Activated naive CD4-positive, alpha-beta T cell treated with anti-CD3 and anti-CD28 coated beads, Interleukin-2, amount 10 ng/mL, durations not matched to agents 7 days and 5 days (primary cell): ENCODE measurements around the gene CHD2.

ENCODE experiments used
- CTCF ChIA-PET: fragments of 350-600 bp; sonication (Branson Sonifier 250); formaldehyde crosslinking; loops from one replicate; lab custom pipeline; 2021; ENCODE audit warnings: antibody characterized with exemption; lab: Charles Lee
- DNase-seq: peaks from one replicate; pipeline ENCODE4 v3.0.0-alpha.2; 2020
- H3K27ac Mint-ChIP-seq: one replicate; pipeline ENCODE4 v1.8.0; 2021; ENCODE audit warnings: mild to moderate bottlenecking, moderate library complexity, mixed read lengths
- H3K27me3 Mint-ChIP-seq: one replicate; pipeline ENCODE4 v1.8.0; 2021; ENCODE audit warnings: mild to moderate bottlenecking, mixed read lengths
- H3K36me3 Mint-ChIP-seq: one replicate; pipeline ENCODE4 v1.8.0; 2021; ENCODE audit warnings: mixed read lengths
- H3K4me1 Mint-ChIP-seq: one replicate; pipeline ENCODE4 v1.8.0; 2021; ENCODE audit warnings: mixed read lengths
- H3K4me3 Mint-ChIP-seq: one replicate; pipeline ENCODE4 v1.8.0; 2021; ENCODE audit warnings: mild to moderate bottlenecking, moderate library complexity, mixed read lengths
- H3K9me3 Mint-ChIP-seq: one replicate; pipeline ENCODE4 v1.8.0; 2021; ENCODE audit warnings: mixed read lengths

CHD2 gene

GRCh38 chr15:92904722-92905571 lies 4.8 kb downstream of the CHD2 start:
- Mint-ChIP-seq H3K4me1 (peaks cover 60% of the 10 kb centered on the region), H3K27me3 (peaks cover 3% of the 10 kb centered on the region), H3K9me3 (peaks cover 2% of the 10 kb centered on the region), H3K36me3 (peaks cover 71% of the 10 kb centered on the region), H3K27ac (peak overlapping the region; percentile 100), H3K4me3 (peak overlapping the region; percentile 96)
- no peak for DNase-seq
- CTCF ChIA-PET, result interaction anchor here (3.3 to 6.9 kb wide), 2 partner anchors 20 to 95 kb away, joined by 20 to 45 read pairs; no protein-coding TSS in a partner anchor

DNA sequence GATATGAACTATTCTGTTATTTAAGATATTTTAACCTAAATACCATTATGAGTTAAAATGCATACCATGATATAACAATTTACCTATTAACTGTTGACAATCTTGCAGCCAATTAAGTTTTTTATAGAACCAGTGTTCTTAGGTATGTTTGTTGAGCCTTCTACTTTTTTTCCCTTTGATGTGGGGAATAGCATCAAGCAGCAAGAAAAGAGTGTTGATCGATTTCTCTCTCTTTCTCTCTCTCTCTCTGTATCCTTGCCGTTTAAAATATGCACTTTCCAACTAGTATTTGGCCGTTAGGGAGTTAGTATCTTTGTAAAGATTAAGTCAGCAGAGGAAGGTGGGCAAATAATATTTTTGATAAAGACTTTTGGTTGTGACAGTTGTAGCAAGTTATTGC lies 5.9 kb downstream of the CHD2 start:
- peaks cover 67% of the 10 kb centered on the region for H3K4me1 Mint-ChIP-seq
- CTCF ChIA-PET, result interaction anchor here (6.9 kb wide), 1 partner anchor 21 kb away, joined by 45 read pairs; no protein-coding TSS in a partner anchor

DNA sequence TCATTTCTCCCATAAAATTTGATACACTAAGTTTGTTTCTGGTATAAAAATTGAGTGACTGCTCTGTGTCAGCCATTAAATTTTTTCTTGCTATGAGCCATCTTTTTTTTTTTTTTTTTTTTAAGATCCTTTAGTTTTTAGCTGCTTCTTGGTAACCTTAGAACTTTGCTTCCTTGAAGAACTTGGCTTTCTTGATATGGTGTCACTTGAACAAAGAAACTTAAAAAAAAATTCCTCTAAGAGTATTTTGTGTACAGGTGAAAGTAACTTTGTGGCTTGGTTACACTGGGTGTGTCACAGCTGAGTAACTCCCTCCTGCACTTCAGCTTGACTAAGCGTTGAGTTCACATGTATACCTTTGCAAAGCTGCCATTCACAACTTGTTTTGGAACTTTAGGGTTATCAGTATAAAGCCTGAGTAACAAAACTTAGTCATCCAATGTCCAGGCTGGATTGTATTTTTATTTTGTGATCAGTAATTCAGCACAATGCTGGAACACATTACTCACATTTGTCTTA lies 6.5 kb downstream of the CHD2 start:
- H3K4me1 Mint-ChIP-seq, result peaks cover 73% of the 10 kb centered on the region
- H3K9me3 Mint-ChIP-seq, result peaks cover 1% of the 10 kb centered on the region
- peaks cover 71% of the 10 kb centered on the region for H3K36me3 Mint-ChIP-seq
- CTCF ChIA-PET, result interaction anchor here (0.9 to 3.3 kb wide), 7 partner anchors 10 to 102 kb away, joined by 3 to 24 read pairs (median 6); no protein-coding TSS in a partner anchor
- DNase-seq, result peak; percentile 63
- H3K27ac Mint-ChIP-seq, result peak overlapping the region; percentile 100
- peak overlapping the region; percentile 96 for H3K4me3 Mint-ChIP-seq
- H3K27me3 Mint-ChIP-seq, result no peaks in the 10 kb centered on the region

More for the DNA sequence above, 5.9 kb downstream of the CHD2 start:
- Mint-ChIP-seq H3K4me3 (peak overlapping the region; percentile 96), H3K36me3 (peaks cover 70% of the 10 kb centered on the region), H3K27ac (peak overlapping the region; percentile 100), H3K27me3 (no peaks in the 10 kb centered on the region), H3K9me3 (no peaks in the 10 kb centered on the region)
- DNase-seq, result no peak

GRCh38 chr15:92907229-92907628 lies 7.1 kb downstream of the CHD2 start:
- H3K36me3 Mint-ChIP-seq, result peaks cover 75% of the 10 kb centered on the region
- no peak for DNase-seq
- H3K4me1 Mint-ChIP-seq, result peaks cover 79% of the 10 kb centered on the region
- H3K27ac Mint-ChIP-seq, result peak overlapping the region; percentile 100
- H3K4me3 Mint-ChIP-seq, result peak overlapping the region; percentile 96
- peaks cover 1% of the 10 kb centered on the region for H3K9me3 Mint-ChIP-seq
- H3K27me3 Mint-ChIP-seq, result no peaks in the 10 kb centered on the region
- CTCF ChIA-PET, result interaction anchor here (0.9 to 3.3 kb wide), 9 partner anchors 9 to 103 kb away, joined by 3 to 24 read pairs (median 5); no protein-coding TSS in a partner anchor

DNA sequence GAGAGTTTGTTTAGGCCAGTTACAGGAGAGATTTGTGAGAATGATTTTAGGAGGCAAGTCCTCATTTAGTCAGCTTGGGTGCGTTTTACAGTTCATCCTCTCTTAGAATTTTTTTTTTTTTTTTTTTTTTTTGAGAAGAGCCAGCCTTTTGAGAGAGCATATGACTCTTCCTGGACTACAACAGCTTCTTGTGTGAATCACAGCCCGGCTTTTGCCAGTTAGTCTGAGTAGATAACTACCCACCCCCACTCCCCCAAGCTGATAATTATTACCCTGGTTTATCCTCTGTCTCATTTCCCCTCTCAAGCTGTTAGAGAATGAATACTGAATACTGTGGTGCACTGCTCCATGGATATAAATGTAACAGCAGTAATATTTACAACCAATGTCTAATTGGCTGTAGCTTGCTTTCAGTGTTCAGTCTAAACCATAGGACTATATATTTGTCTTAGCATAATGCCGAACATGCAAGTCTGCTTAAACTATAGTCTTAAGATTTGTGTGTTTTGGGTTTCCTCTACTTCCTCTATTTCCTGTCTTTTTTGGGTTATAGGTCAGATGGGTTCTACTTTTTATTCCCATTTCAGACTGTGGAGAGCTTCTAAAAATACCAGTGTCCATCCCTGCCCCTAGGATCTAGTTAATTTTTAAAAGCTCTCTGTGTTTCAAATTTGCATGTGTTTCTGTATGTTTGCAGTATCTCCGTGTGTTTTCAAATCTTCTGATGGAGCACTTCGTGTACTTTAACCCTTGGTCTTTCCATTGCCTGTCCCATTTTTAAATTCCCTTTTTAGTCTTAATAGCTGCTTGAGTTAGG lies 8.0 kb downstream of the CHD2 start:
- CTCF ChIA-PET, result interaction anchor here (1.0 to 3.3 kb wide), 10 partner anchors 8 to 111 kb away, joined by 3 to 24 read pairs (median 5); no protein-coding TSS in a partner anchor
- DNase-seq, result no peak
- no peaks in the 10 kb centered on the region for H3K27me3 Mint-ChIP-seq
- H3K36me3 Mint-ChIP-seq, result peaks cover 73% of the 10 kb centered on the region
- peaks cover 84% of the 10 kb centered on the region for H3K4me1 Mint-ChIP-seq
- H3K27ac Mint-ChIP-seq, result peak overlapping the region; percentile 100
- peaks cover 1% of the 10 kb centered on the region for H3K9me3 Mint-ChIP-seq
- peak overlapping the region; percentile 96 for H3K4me3 Mint-ChIP-seq

DNA sequence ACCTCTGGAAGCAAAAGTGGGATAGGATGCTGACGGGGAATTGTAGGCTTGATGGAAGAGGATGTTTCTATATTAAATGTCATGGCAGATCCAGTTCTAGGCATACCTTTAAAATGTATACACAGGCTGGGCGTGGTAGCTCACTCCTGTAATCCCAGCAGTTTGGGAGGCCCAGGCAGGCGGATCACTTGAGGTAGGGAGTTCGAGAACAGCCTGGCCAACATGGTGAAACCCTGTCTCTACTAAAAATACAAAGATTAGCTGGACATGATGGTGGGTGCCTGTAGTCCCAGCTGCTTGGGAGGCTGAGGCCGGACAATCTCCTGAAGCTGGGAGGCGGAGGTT lies 8.6 kb downstream of the CHD2 start:
- CTCF ChIA-PET, result interaction anchor here (1.2 to 3.3 kb wide), 6 partner anchors 10 to 111 kb away, joined by 4 to 24 read pairs (median 6); no protein-coding TSS in a partner anchor
- H3K27me3 Mint-ChIP-seq, result no peaks in the 10 kb centered on the region
- peak overlapping the region; percentile 100 for H3K27ac Mint-ChIP-seq
- peaks cover 1% of the 10 kb centered on the region for H3K9me3 Mint-ChIP-seq
- DNase-seq, result no peak
- peak overlapping the region; percentile 96 for H3K4me3 Mint-ChIP-seq
- H3K36me3 Mint-ChIP-seq, result peaks cover 75% of the 10 kb centered on the region
- H3K4me1 Mint-ChIP-seq, result peaks cover 88% of the 10 kb centered on the region

DNA sequence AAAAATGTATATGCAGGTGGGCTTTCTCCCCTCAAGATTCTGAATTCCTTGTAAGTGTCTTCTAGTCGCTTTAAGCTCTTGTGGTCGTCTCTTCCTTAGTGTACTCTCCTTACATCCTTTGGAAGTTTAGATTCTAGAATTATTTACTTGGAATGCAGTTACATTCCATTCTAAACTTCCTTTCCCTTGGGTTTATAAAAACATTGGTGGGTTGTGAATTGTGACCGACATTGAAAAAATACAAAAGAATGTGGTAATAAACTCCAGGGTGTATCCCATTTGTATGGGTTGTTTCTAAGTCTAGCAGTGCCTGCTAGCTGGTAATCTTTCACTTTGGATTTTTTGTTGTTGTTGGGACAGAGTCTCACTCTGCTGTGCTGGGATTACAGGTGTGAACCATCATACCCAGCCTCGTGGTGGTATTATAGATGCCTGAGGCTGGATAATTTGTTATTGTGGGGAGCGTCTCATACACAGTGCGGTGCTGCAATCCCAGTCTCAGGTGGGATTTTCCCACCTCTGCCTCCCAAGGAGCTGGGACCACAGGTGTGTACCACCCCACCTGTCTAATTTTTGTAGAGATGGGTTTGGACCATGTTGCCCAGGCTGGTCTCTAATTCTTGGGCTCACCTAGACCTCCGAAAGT lies 9.1 kb downstream of the CHD2 start:
- DNase-seq, result no peak
- peak overlapping the region; percentile 100 for H3K27ac Mint-ChIP-seq

GRCh38 chr15:92910451-92910850 lies 10.3 kb downstream of the CHD2 start:
- CTCF ChIA-PET, result no interaction called here

More for the DNA sequence above, 9.1 kb downstream of the CHD2 start:
- CTCF ChIA-PET, result interaction anchor here (1.2 to 3.3 kb wide), 4 partner anchors 9 to 112 kb away, joined by 5 to 24 read pairs (median 15); no protein-coding TSS in a partner anchor
- peak overlapping the region; percentile 55 for H3K4me3 Mint-ChIP-seq
- peaks cover 75% of the 10 kb centered on the region for H3K36me3 Mint-ChIP-seq
- H3K27me3 Mint-ChIP-seq, result no peaks in the 10 kb centered on the region
- H3K9me3 Mint-ChIP-seq, result peaks cover 1% of the 10 kb centered on the region
- peaks cover 94% of the 10 kb centered on the region for H3K4me1 Mint-ChIP-seq

GRCh38 chr15:92914103-92914499 lies 14.0 kb downstream of the CHD2 start:
- Mint-ChIP-seq H3K4me1 (peaks cover 85% of the 10 kb centered on the region), H3K27me3 (no peaks in the 10 kb centered on the region), H3K36me3 (peaks cover 70% of the 10 kb centered on the region), H3K9me3 (peaks cover 1% of the 10 kb centered on the region), H3K4me3 (peak overlapping the region; percentile 86), H3K27ac (peak overlapping the region; percentile 96)
- no peak for DNase-seq
- CTCF ChIA-PET, result interaction anchor here (0.6 to 8.1 kb wide), 10 partner anchors 11 to 117 kb away, joined by 3 to 68 read pairs (median 4); partner anchors contain the start of gene CHD2

More at GRCh38 chr15:92910451-92910850, 10.3 kb downstream of the CHD2 start:
- peaks cover 75% of the 10 kb centered on the region for H3K36me3 Mint-ChIP-seq
- peak overlapping the region; percentile 35 for H3K4me3 Mint-ChIP-seq
- peak overlapping the region; percentile 3 for H3K27ac Mint-ChIP-seq
- DNase-seq, result no peak
- no peaks in the 10 kb centered on the region for H3K27me3 Mint-ChIP-seq
- peaks cover 96% of the 10 kb centered on the region for H3K4me1 Mint-ChIP-seq
- H3K9me3 Mint-ChIP-seq, result peaks cover 1% of the 10 kb centered on the region

GRCh38 chr15:92914768-92915221 lies 14.7 kb downstream of the CHD2 start:
- DNase-seq, result peak; percentile 44
- peaks cover 1% of the 10 kb centered on the region for H3K9me3 Mint-ChIP-seq
- peak overlapping the region; percentile 96 for H3K27ac Mint-ChIP-seq
- peaks cover 66% of the 10 kb centered on the region for H3K36me3 Mint-ChIP-seq
- H3K4me1 Mint-ChIP-seq, result peaks cover 82% of the 10 kb centered on the region
- CTCF ChIA-PET, result interaction anchor here (0.6 to 8.1 kb wide), 10 partner anchors 12 to 118 kb away, joined by 3 to 68 read pairs (median 5); partner anchors contain the start of gene CHD2
- no peaks in the 10 kb centered on the region for H3K27me3 Mint-ChIP-seq
- H3K4me3 Mint-ChIP-seq, result peak overlapping the region; percentile 86

DNA sequence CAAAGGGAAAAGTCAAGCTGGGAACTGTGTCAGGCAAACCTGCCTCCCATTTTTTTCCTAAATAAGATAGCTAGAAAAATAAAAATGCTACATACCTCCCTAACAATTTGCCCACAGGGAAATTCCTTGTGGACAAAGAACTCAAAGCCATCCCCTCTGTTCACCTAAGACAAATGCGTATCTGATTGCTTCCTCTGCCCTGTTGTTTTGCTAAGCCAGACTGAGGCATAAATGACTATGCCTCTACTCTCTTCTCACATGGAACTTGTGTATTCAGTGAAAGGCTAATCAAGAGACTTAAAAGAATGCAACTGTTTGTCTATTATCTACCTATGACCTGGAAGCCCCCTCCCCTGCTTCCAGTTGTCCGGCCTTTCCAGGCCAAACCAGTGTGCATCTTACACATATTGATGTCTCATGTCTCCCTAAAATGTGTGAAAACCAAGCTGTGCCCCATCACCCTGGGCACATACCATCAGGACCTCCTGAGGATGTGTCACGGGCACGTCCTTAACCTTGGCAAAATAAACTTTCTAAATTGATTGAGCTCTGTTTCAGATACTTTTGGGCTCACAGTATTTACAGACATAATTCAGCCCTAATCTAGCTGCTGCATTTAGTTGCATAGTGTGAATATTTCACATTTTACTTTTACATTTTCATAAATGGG lies 15.8 kb downstream of the CHD2 start:
- peak overlapping the region; percentile 96 for H3K27ac Mint-ChIP-seq
- H3K4me3 Mint-ChIP-seq, result peak overlapping the region; percentile 69
- H3K4me1 Mint-ChIP-seq, result peaks cover 85% of the 10 kb centered on the region
- no peak for DNase-seq
- CTCF ChIA-PET, result interaction anchor here (0.7 to 8.1 kb wide), 13 partner anchors 9 to 119 kb away, joined by 3 to 68 read pairs (median 4); partner anchors contain the start of gene CHD2
- H3K27me3 Mint-ChIP-seq, result no peaks in the 10 kb centered on the region
- peaks cover 1% of the 10 kb centered on the region for H3K9me3 Mint-ChIP-seq
- peaks cover 68% of the 10 kb centered on the region for H3K36me3 Mint-ChIP-seq

DNA sequence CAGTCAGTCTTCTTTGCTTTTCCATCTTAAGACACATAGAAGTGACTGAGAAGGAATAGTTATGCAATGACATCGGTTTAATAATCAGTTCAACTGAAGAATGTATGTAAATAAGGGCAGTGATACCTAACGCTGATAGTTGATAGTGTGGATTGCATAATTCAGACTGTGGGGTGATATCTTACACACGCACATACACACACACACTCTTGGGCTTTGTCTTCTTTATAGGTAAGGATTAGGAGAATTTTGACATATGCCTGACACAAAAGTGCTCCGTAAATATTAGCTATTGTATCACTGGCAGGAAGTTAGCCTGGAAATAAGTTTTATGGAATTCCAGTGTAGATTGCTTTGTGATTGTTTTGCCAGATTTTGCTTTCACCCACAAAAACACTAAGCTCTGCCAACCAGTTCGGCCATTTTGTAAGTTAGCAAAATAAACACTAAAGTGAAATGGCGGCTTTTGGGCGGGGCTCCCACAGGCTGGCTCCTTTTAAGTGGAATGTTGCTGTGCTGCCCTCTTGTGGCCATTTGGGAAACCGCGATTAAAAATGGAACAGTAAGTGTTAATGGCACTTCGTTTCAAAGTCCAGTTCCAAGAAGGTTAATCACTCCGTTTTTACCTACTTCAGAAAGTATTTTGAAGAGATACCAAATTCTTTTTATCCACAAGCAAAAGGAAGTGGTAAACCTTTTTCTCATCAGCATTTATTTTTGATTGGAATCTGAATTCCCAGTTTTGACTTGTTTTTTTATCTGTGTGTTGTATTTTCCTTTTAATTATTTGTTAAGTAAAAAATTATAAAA lies 17.7 kb downstream of the CHD2 start:
- Mint-ChIP-seq H3K27me3 (no peaks in the 10 kb centered on the region), H3K36me3 (peaks cover 64% of the 10 kb centered on the region), H3K4me1 (peaks cover 85% of the 10 kb centered on the region), H3K27ac (peak overlapping the region; percentile 96), H3K9me3 (no peaks in the 10 kb centered on the region), H3K4me3 (peak overlapping the region; percentile 42)
- peak; percentile 96 for DNase-seq
- CTCF ChIA-PET, result interaction anchor here (0.6 to 8.1 kb wide), 17 partner anchors 10 to 816 kb away, joined by 3 to 68 read pairs (median 5); partner anchors contain the start of gene CHD2
